Activated effector memory CD4-positive, alpha-beta T cell treated with Interleukin-2 at 50 U/mL for 16 hours (primary cell): ENCODE results near the gene CDH4.
"Not testable (repeated sequence)": the region's sequence is repeated elsewhere in the genome, so short reads cannot be mapped to it uniquely, and the experiment has no call there.

ENCODE experiments used
- DNase-seq: peaks from one replicate; pipeline ENCODE4 v3.0.0-alpha.2; 2020

Gene CDH4

DNA sequence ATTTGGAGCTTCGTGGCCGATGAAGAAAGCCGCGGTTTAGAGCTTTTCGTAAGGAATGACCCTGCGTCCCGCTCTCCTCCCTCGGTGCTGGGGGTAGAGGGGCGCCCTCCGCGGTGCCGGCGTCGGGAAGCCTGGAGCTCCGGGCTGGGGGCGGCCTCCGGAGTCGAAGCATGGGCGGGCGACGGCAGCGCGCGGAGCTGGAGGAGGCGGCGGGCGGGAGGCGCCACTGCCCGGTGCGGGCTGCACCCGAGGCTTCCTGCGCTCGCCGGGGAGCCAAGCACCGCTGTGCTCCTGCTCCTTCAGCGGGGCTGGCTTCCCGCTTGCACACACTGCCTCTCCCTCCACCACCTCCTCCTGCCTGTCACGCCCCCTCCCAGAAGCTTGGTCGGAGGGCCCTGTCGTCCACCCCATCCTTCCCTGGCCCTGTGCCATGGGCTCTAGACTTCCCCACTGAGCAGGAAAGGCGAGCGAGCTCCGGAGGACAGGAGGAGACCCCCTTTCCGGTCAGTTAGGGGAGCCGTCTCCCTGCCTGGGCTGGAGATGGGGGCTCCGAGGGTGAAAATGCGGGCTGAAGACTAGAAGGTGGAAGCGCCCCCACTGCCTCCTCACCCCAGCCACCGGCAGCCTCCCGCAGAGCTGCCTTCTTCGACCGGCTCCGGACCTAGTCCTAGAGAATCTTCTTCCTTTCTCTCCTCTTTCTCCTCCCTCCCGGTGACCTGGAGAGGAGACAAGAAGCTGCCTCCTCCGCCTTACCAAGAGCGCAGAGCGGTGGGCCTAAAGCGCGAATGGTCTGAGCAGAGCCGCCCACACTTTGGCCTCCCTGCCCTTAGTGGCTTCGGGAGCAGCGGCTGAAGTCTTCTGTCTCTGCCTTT, 1.8 kb downstream of the CDH4 start:
- no peak for DNase-seq

DNA sequence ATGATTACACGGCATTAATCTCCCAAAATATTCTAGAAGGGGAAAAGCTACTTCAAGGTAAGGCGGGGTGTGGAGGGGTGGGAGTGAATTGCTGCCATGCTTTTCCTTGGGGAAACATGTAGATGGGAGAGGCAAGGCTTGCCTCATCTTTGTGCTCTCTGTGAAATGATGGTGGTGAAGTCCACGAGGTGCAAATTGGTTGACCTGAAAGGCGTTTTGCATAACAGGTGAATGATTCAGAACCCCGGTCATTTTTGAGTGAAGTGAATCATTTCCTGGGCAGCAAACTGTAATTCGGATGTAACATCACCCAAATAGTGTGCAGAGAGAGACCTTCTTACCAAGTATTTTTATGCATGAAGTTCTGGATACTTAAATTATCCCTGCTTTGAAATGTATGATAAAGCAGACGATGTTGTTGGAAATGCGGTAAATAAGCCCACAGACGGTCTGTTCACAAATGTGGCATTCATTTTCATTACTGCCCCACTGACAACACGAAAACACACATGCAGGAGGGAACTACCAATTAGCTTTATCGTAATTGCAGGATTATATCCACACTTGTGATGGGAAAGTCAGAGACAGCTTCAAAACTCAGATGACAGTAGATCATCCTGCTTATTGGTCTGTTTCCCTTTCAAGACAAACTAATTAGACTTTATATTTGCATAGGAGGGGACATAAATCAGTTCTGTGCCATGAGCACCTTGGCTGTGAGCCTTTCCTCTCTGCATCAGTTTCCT, 3.0 kb downstream of the CDH4 start:
- DNase-seq: no peak

DNA sequence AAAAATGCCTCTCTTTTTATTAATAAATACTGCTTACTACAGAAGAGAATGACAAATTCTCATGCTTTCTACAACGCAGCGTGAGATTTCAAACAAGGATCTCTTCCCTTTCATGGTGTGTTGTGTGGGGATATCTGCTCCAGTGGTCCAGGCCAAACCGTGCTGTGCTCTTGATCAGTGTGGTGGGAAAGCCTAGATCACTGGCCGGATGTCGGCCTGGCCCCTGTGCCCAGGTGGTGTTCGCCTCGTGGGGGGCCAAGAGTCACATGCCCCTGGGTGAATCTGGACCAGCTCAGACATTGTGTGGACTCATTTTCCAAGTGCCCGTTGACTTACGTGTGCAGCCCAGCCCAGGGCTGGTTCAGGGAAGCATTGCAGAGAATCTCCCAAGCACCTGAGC, 4.3 kb downstream of the CDH4 start:
- no peak for DNase-seq

DNA sequence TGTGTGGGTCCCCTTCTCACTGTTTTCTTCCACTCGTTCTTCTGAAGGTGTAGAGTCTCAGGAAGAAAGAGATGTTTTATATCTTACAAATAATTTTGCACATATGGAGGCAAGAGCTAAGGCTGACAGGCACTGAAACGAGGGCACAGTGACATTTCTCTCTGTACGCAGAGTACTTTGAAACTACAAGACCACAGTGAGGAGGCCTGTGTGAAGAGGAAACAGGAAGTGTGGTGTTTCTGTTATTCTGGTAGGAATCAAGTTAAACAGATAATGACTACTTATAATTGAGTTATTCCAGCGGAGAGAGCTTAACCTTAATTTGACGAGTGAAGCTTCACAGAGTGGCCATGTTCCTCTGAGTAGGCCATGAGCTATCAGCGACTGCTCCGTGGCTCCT, 4.8 kb downstream of the CDH4 start:
- DNase-seq: no peak

- no peak for DNase-seq
Observed at GRCh38 chr20:61257611-61258010, 5.5 kb downstream of the CDH4 start.

DNA sequence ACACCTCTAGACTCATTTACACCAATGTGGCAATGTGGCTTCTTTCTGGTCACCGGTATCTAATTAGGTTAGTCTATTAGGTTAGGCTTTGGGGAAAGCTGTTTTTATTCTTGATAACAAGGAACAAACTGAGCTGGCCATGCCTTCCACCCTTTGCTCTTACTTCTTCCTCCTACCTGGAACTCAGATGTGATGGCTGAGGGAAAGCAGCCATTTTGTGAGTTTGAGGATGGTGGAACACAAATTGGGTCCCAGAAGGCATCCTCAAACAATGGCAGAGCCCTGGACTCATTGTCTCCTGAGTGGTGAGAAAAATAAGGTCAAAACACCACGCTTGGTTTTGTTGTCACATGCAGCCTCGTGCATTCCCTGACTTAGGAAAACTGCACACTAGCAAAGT, 7.7 kb downstream of the CDH4 start:
- DNase-seq: no peak

- no peak for DNase-seq
Observed at GRCh38 chr20:61260905-61261304, 8.8 kb downstream of the CDH4 start.

DNA sequence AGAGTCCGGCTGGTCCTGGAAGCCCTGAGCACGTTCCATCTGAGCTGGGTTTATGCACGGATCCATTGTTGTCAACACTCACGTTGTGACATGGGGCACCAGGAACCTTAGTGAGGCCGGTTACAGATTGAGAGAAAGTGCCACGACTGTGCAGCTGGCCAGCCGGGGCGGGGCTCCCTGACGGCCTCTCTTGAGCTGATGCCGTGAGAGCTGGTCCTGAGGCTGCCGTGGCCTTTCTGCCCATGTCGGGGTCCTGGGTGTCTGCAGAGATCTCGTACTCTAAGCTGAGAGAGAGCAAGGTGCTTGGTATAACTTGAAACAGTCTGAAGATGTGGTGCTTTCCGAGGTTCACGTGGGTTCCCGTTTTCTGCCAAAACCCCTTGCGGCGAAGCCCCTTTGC, 10.0 kb downstream of the CDH4 start:
- DNase-seq: no peak

DNA sequence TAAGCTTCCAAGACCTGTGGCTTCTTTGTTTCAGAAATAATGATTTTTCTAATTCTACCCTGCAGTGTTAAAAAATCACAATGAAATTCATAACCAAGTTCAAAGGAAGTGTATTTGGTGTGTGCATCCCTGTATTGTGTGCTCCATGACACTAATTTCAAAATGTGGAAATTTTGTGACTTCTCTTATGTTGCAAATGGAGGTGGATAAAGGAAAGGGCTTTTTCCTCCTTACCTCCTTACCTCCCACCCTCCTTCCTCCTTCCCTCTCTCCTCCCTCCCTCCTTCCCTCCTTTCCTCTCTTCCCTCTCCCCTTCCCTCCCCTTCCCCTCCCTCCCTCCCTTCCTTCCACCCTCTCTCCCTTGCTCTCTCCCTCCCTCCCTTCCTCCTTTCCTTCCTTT, 10.5 kb downstream of the CDH4 start:
- no peak for DNase-seq

- DNase-seq: peak; percentile 1
Observed at GRCh38 chr20:61263084-61263695, 11.1 kb downstream of the CDH4 start.

DNA sequence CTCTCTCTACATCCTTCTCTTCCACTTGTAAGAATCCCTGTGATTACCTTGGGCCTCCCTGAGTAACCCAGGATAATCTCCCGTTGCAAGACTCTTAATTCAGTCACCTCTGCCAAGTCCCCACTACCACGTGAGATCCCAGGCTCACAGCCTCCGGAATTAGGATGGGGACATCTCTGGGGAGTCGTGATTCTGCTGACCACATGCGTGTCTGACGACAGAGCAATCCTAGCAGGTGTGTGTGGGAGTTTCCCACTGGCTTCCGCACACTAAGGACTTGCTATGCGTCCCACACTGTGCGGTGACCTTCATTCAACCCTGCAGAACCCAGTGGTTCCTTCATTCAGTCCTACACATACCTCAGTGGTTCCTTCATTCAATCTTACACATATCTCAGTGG, 11.9 kb downstream of the CDH4 start:
- DNase-seq: no peak

DNA sequence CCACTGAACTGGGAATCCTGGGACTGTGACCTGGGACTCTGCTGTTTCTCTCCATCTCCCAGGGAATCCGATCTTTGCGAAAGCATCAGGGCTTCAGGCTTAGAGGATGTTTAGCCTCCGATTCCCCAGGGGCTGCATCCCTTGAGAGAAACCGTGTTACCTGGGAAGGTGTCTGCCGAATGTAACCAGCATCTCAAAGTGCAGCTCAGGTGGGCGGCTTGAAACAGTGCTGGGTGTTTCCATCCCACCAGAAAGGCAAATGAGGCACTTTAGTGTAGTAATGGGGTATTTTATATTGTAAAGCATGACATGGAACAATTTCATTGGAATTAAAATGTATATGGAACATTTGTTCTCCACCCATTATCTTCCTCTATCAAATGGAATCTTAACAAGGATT, 15.2 kb downstream of the CDH4 start:
- DNase-seq: no peak

- DNase-seq: no peak
Observed at GRCh38 chr20:61268024-61268423, 16.0 kb downstream of the CDH4 start.

DNA sequence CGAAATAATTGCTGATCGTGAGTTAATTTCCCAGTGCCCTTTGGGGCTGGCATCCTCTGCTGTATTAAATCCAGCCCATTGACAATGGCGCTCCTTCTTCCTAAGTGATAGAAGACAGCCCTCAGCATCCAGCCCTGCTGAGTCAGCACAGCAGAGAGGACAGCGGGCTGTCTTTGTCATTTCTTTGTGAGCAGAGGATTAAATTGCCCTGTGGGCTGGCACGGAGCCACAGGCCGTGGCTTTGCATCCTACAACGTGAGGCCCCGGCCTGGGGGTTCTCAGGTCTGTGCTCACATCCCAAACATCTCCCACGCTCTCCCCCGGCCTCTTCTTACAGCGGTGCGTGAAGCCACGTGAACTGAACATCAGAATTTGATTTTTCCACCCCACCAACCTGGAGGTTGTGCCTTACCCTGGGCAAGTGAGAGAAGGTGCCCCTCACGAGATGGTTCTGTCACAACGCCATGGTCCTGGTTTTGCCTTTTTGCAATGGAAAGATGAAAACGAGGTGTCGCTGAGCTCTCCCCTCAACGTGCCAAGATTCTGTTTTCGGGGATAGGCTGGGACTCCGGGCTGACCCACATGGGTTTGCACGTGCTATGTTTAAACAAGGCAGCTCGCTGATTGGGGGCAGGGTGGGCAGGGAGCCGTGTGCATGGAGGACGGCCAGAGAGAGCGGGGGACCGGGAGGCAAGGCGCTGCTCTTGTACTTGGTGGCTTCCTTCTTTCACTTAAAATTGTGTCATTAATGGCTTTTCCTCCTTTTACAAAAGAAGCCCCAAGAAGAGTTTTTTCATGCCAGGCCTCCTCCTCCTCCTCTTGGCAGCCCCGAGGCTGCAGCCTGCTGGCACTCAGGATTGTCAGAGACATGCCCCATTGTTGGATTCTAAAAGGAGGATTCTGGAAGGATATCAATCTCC, 19.5 kb downstream of the CDH4 start:
- DNase-seq: no peak

DNA sequence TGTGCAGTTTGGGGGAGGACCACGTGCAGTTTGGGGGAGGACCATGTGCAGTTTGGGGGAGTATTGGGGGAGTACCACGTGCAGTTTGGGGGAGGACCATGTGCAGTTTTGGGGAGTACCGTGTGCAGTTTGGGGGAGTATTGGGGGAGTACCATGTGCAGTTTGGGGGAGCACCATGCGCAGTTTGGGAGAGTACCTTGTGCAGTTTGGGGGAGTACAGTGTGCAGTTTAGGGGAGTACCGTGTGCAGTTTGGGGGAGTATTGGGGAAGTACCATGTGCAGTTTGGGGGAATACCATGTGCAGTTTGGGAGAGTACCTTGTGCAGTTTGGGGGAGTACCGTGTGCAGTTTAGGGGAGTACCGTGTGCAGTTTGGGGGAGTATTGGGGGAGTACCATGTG, 21.0 kb downstream of the CDH4 start:
- not testable (repeated sequence) for DNase-seq

- not testable (repeated sequence) for DNase-seq
Observed at GRCh38 chr20:61273666-61274065, 21.6 kb downstream of the CDH4 start.

GRCh38 chr20:61274326-61274725, 22.3 kb downstream of the CDH4 start:
- DNase-seq: no peak

DNA sequence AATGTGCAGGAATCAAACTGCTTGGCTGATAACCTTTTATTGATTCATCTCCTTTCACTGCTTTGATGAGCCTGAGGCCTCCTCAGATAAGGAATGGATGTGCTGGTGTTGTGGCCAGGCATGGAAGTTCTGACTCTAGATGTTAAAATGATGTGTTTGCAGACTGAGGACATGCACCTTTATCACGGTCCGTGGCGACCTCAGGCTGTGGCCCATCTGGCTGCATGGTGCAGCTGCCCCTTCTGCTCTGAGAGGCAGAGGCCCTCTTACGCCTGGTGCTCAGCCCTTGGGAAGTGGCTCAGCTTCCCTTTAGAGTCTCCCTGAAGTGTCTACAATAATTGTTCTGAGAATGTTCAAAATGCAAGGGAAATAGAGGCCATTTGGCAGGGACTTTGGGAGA, 26.2 kb downstream of the CDH4 start:
- DNase-seq: no peak

- DNase-seq: no peak
Observed at GRCh38 chr20:61279621-61280150, 27.6 kb downstream of the CDH4 start.

- no peak for DNase-seq
Observed at GRCh38 chr20:61280217-61280980, 28.3 kb downstream of the CDH4 start.

DNA sequence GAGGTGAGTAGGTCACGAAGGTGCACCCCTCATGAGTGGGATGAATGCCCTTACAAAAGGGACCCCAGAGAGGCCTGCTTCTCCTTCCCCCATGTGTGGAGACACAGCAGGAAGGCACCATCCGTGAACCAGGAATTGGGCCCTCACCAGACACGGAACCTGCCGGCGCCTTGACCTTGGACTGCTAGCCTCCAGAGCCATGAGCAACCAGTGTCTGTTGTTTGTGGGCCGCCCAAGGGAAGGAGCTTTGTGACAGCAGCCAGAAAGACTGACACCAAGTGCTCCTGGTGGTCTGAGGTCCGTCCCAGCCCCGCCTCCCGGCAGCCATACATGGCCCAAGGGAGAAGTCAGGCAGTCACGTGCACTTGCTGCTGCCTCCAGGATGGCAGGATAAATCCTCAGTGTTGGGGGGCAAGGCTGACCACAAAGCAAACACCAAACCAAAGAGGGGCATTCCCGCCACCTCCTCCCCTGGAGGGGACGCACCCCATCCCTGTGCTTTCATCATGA, 29.3 kb downstream of the CDH4 start:
- DNase-seq: no peak

- DNase-seq: no peak
Observed at GRCh38 chr20:61284752-61285151, 32.7 kb downstream of the CDH4 start.
